Measurements from ENCODE around the gene NKD2. TPM values are rescaled to one million over a fixed set of nuclear protein-coding genes. Genes with fewer than 3 reads are reported as not detected.

NKD2 gene
- total and polyA plus RNA-seq, 9 of the 15 experiments (the other 6 are each of a cell fraction or from before 2014, with no cell fraction given) = 0.09 to 0.64 (median 0.27) TPM; not detected in 5

DNA sequence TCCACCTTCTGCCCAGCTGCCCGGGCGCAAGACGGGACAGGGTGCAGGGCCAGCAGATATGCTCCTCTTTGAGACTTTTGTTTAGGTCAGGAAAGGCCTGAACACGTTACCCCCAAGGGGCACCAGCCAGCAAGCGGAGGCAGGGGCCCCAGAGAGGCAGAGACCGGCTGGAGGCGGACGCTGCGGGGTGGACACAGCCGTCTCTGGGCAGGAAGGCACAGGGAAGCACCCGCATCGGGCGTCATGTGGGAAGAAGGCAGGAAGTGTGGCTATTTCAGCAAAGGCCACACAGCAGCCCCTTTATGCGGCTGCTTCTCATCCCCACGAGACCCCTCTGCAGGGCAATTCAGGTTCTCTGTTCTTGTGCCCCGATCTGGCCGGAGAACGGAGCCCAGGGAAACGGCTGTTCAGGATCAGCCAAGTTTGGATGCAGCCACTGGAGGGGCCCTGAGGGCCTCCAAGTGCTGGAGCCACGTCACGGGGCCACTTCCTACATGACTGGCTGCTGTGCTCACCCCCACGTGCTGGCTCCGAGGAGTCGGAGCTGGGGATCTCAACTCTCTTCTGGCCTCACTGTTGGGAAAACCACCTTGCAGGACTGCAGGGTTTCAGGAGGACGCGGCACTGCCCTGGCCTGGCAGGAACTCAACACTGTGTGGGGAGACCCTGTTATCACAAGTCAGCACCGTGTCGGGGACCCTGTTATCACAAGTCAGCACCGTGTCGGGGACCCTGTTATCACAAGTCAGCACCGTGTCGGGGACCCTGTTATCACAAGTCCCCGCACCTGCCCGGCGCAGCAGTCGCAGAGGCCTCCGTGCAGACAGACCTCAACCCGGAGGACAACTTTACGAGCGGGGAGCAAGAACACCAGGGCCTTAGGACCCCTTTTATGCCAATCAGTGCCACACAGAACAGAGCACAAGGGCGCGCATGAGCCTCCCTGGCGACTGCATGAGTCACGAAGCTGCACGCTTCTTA, 58.8 kb downstream of the NKD2 start (continued):
- TF ChIP-seq BDP1 (IDR thresholded peaks at IDR 0.05; ENCODE audit: insufficient read depth, insufficient read length) (no peak), SMAD4 (CRISPR knock-in tag; conservative IDR thresholded peaks at IDR 0.05) (peak; percentile 99), PTRF (tag; IDR thresholded peaks at IDR 0.05) (no peak), CBFA2T2 (conservative IDR thresholded peaks at IDR 0.05) (peak; percentile 99), NFIC (IDR thresholded peaks at IDR 0.05) (peak; percentile 95), HDGF (IDR thresholded peaks at IDR 0.05) (no peak), ZFX (CRISPR knock-in tag; IDR thresholded peaks at IDR 0.05) (peak; percentile 70), KDM1A (IDR thresholded peaks at IDR 0.05) (peak; percentile 40 to 51; a peak in 2 of 4 replicates), ZFP36 (IDR thresholded peaks at IDR 0.05; ENCODE audit: low read depth, low read length, partially characterized antibody) (no peak), SMAD3 (CRISPR knock-in tag; conservative IDR thresholded peaks at IDR 0.05) (0 out of 2 replicates have a peak, but pooled peaks have one; percentile 28), ZNF124 (CRISPR knock-in tag; IDR thresholded peaks at IDR 0.05) (no peak), ZC3H11A (IDR thresholded peaks at IDR 0.05; ENCODE audit: low read depth, low read length) (no peak), SAP30 (IDR thresholded peaks at IDR 0.05; ENCODE audit: borderline replicate concordance, insufficient read depth, low read depth, low read length, poor library complexity, severe bottlenecking) (no peak), ZNF408 (CRISPR knock-in tag; IDR thresholded peaks at IDR 0.05; ENCODE audit: low read depth) (no peak), ARNT (IDR thresholded peaks at IDR 0.05) (peak in 1 of 2 experiments; percentile 66; a peak in 1 of 4 replicates), ATF1 (CRISPR knock-in tag; IDR thresholded peaks at IDR 0.05) (no peak), ATF1 (tag; IDR thresholded peaks at IDR 0.05) (peak; percentile 72), RNF2 (IDR thresholded peaks at IDR 0.05) (peak; percentile 64), NONO (IDR thresholded peaks at IDR 0.05; ENCODE audit: low read depth in 2 of 2, low read length in 1 of 2) (peak in 1 of 2 experiments; percentile 90; a peak in 1 of 4 replicates), HMGN3 (IDR thresholded peaks at IDR 0.05; ENCODE audit: borderline replicate concordance, extremely low read depth, insufficient read length, low read depth, low read length) (peak; percentile 97)
- TF ChIP-seq, protein P1, sequence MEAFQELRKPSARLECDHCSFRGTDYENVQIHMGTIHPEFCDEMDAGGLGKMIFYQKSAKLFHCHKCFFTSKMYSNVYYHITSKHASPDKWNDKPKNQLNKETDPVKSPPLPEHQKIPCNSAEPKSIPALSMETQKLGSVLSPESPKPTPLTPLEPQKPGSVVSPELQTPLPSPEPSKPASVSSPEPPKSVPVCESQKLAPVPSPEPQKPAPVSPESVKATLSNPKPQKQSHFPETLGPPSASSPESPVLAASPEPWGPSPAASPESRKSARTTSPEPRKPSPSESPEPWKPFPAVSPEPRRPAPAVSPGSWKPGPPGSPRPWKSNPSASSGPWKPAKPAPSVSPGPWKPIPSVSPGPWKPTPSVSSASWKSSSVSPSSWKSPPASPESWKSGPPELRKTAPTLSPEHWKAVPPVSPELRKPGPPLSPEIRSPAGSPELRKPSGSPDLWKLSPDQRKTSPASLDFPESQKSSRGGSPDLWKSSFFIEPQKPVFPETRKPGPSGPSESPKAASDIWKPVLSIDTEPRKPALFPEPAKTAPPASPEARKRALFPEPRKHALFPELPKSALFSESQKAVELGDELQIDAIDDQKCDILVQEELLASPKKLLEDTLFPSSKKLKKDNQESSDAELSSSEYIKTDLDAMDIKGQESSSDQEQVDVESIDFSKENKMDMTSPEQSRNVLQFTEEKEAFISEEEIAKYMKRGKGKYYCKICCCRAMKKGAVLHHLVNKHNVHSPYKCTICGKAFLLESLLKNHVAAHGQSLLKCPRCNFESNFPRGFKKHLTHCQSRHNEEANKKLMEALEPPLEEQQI (IDR thresholded peaks at IDR 0.05) = peak; percentile 62; the same call in 1 of the 2 replicates
- TF ChIP-seq, protein P2, sequence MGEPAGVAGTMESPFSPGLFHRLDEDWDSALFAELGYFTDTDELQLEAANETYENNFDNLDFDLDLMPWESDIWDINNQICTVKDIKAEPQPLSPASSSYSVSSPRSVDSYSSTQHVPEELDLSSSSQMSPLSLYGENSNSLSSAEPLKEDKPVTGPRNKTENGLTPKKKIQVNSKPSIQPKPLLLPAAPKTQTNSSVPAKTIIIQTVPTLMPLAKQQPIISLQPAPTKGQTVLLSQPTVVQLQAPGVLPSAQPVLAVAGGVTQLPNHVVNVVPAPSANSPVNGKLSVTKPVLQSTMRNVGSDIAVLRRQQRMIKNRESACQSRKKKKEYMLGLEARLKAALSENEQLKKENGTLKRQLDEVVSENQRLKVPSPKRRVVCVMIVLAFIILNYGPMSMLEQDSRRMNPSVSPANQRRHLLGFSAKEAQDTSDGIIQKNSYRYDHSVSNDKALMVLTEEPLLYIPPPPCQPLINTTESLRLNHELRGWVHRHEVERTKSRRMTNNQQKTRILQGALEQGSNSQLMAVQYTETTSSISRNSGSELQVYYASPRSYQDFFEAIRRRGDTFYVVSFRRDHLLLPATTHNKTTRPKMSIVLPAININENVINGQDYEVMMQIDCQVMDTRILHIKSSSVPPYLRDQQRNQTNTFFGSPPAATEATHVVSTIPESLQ (CRISPR knock-in tag; IDR thresholded peaks at IDR 0.05) = 0 out of 2 replicates have a peak, but pooled peaks have one; percentile 76
- TF ChIP-seq, protein P3, sequence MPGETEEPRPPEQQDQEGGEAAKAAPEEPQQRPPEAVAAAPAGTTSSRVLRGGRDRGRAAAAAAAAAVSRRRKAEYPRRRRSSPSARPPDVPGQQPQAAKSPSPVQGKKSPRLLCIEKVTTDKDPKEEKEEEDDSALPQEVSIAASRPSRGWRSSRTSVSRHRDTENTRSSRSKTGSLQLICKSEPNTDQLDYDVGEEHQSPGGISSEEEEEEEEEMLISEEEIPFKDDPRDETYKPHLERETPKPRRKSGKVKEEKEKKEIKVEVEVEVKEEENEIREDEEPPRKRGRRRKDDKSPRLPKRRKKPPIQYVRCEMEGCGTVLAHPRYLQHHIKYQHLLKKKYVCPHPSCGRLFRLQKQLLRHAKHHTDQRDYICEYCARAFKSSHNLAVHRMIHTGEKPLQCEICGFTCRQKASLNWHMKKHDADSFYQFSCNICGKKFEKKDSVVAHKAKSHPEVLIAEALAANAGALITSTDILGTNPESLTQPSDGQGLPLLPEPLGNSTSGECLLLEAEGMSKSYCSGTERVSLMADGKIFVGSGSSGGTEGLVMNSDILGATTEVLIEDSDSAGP (CRISPR knock-in tag; IDR thresholded peaks at IDR 0.05) = no peak

Measured in K562 (cell line).